ENCODE data around the gene S100A13. TPM values are rescaled to one million over a fixed set of nuclear protein-coding genes. Genes with fewer than 3 reads are reported as not detected.

Gene S100A13
- total RNA-seq, 2 experiments from 2014 or later = 4.8 to 10.3 TPM

DNA sequence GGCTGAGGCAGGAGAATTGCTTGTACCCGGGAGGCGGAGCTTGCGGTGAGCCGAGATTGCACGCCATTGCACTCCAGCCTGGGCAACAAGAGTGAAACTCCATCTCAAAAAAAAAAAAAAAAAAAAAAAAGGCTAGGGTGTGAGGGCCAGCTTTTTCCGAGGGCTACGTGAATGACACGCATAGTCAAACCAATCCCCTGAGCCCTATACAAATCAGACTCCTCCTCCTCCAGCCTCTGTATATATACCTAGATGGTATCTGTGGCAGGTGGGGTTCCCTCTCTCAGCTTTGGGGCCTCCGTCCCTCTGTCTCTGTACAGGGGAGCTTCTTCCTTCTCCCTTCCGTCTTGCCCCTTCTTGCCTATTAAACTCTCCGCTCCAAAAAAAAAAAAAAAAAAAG lies 21.1 kb downstream of the S100A13 start:
- ChIA-PET CTCF (ENCODE audit: unreplicated experiment) (no interaction called here), POLR2A (interaction anchor here (0.8 to 1.0 kb wide), 2 partner anchors 19 to 27 kb away, joined by 5 read pairs; no protein-coding TSS in a partner anchor)
- Histone ChIP-seq H3K36me3 (ENCODE audit: insufficient read depth, low read length) (no peaks in the 10 kb centered on the region), H3K4me1 (ENCODE audit: insufficient read depth, low read length, poor library complexity, severe bottlenecking) (no peaks in the 10 kb centered on the region), H2AFZ (ENCODE audit: low read length) (no peak overlapping the region), H3K9me3 (ENCODE audit: low read length) (no peaks in the 10 kb centered on the region), H3K27ac (ENCODE audit: low read depth, low read length, poor library complexity, severe bottlenecking) (no peak overlapping the region), H3K4me3 (ENCODE audit: low read depth, low read length, poor library complexity, severe bottlenecking) (no peak overlapping the region), H3K79me2 (ENCODE audit: insufficient read depth, low read depth, low read length) (no peaks in the 10 kb centered on the region), H4K20me1 (ENCODE audit: insufficient read depth, low read length) (no peaks in the 10 kb centered on the region), H3K9me2 (ENCODE audit: insufficient read depth, low read length) (no peaks in the 10 kb centered on the region), H3K4me2 (ENCODE audit: low read length) (no peak overlapping the region)
- intact Hi-C loops (cut with micrococcal nuclease; ENCODE audit: unreplicated experiment) = no loop called here
- no peak for TF ChIP-seq EZH2phosphoT487 (IDR thresholded peaks at IDR 0.05; ENCODE audit: borderline replicate concordance, low read depth, low read length)
- TF ChIP-seq, protein P1, sequence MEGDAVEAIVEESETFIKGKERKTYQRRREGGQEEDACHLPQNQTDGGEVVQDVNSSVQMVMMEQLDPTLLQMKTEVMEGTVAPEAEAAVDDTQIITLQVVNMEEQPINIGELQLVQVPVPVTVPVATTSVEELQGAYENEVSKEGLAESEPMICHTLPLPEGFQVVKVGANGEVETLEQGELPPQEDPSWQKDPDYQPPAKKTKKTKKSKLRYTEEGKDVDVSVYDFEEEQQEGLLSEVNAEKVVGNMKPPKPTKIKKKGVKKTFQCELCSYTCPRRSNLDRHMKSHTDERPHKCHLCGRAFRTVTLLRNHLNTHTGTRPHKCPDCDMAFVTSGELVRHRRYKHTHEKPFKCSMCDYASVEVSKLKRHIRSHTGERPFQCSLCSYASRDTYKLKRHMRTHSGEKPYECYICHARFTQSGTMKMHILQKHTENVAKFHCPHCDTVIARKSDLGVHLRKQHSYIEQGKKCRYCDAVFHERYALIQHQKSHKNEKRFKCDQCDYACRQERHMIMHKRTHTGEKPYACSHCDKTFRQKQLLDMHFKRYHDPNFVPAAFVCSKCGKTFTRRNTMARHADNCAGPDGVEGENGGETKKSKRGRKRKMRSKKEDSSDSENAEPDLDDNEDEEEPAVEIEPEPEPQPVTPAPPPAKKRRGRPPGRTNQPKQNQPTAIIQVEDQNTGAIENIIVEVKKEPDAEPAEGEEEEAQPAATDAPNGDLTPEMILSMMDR (conservative IDR thresholded peaks at IDR 0.05; ENCODE audit: low read length) = no peak
- BruUV-seq (replicated peaks) = no TSS peak
- DNase-seq (ENCODE audit: low spot score) = no peak

DNA sequence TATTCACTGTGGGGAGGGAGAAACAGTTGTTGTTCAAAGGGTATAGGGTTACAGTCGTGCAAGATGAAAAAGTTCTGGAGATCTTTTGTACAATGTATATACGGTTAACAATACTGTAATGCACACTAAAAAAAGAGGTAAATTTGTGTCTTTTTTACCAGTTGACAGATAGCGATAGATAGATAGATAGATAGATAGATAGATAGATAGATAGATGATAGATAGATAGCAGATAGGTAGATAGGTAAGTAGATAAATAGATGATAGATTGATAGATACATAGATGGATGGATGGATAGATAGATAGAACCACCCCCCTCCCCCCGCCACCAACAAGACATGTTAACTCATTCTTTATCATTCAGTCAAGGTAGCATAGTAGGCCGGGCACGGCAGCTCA lies 24.6 kb downstream of the S100A13 start:
- Histone ChIP-seq H3K4me2 (ENCODE audit: low read length) (no peak overlapping the region), H3K4me3 (ENCODE audit: low read depth, low read length, poor library complexity, severe bottlenecking) (no peak overlapping the region), H4K20me1 (ENCODE audit: insufficient read depth, low read length) (no peaks in the 10 kb centered on the region), H3K36me3 (ENCODE audit: insufficient read depth, low read length) (no peaks in the 10 kb centered on the region), H3K79me2 (ENCODE audit: insufficient read depth, low read depth, low read length) (no peaks in the 10 kb centered on the region), H3K9me3 (ENCODE audit: low read length) (no peaks in the 10 kb centered on the region), H3K9me2 (ENCODE audit: insufficient read depth, low read length) (no peaks in the 10 kb centered on the region), H3K4me1 (ENCODE audit: insufficient read depth, low read length, poor library complexity, severe bottlenecking) (peaks cover 22% of the 10 kb centered on the region), H2AFZ (ENCODE audit: low read length) (no peak overlapping the region), H3K27ac (ENCODE audit: low read depth, low read length, poor library complexity, severe bottlenecking) (no peak overlapping the region)
- ChIA-PET CTCF (ENCODE audit: unreplicated experiment) (no interaction called here), POLR2A (no interaction called here)
- no peak for DNase-seq (ENCODE audit: low spot score)
- intact Hi-C loops (cut with micrococcal nuclease; ENCODE audit: unreplicated experiment) = no loop called here
- BruUV-seq (replicated peaks) = no TSS peak
- TF ChIP-seq EZH2phosphoT487 (IDR thresholded peaks at IDR 0.05; ENCODE audit: borderline replicate concordance, low read depth, low read length) = no peak
- TF ChIP-seq, protein P1 (conservative IDR thresholded peaks at IDR 0.05; ENCODE audit: low read length) = no peak

DNA sequence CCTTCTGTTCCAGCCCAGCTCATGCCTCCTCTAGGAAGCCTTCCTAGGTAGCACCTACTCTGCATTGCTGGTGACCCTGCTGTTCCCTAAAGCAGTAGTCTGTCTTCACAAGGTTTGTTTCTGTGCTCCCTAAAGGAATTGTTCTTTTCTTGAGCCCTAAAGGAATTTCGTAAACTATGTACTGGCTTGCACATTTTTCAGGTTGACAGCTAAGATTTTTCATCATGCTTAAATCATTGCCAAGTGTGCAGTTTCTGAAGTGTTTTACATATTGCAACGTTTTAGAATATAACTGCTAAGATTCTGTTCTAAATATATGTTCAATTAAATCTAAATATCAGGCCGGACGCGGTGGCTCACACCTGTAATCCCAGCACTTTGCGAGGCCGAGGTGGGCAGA lies 27.5 kb downstream of the S100A13 start:
- H3K79me2 ChIP-seq (ENCODE audit: insufficient read depth, low read depth, low read length) = no peaks in the 10 kb centered on the region
- no peak overlapping the region for H3K4me2 ChIP-seq (ENCODE audit: low read length)
- H2AFZ ChIP-seq (ENCODE audit: low read length) = peak overlapping the region; percentile 29; the same call in 1 of the 2 replicates
- H3K9me3 ChIP-seq (ENCODE audit: low read length) = no peaks in the 10 kb centered on the region
- peaks cover 29% of the 10 kb centered on the region for H3K4me1 ChIP-seq (ENCODE audit: insufficient read depth, low read length, poor library complexity, severe bottlenecking)
- no peaks in the 10 kb centered on the region for H3K36me3 ChIP-seq (ENCODE audit: insufficient read depth, low read length)
- POLR2A ChIA-PET = interaction anchor here (0.6 to 1.2 kb wide), 3 partner anchors 21 to 33 kb away, joined by 3 to 4 read pairs (median 3); no protein-coding TSS in a partner anchor
- H4K20me1 ChIP-seq (ENCODE audit: insufficient read depth, low read length) = no peaks in the 10 kb centered on the region
- H3K4me3 ChIP-seq (ENCODE audit: low read depth, low read length, poor library complexity, severe bottlenecking) = no peak overlapping the region
- BruUV-seq (replicated peaks) = no TSS peak
- TF ChIP-seq EZH2phosphoT487 (IDR thresholded peaks at IDR 0.05; ENCODE audit: borderline replicate concordance, low read depth, low read length) = no peak
- TF ChIP-seq, protein P1 (conservative IDR thresholded peaks at IDR 0.05; ENCODE audit: low read length) = no peak
- DNase-seq (ENCODE audit: low spot score) = no peak
- intact Hi-C loops (cut with micrococcal nuclease; ENCODE audit: unreplicated experiment) = loop anchor here (2.0 kb wide), 2 partner anchors 35 to 59 kb away; partner anchors contain the start of genes CHTOP and SNAPIN
- peak overlapping the region; percentile 92 for H3K27ac ChIP-seq (ENCODE audit: low read depth, low read length, poor library complexity, severe bottlenecking)
- H3K9me2 ChIP-seq (ENCODE audit: insufficient read depth, low read length) = no peaks in the 10 kb centered on the region
- CTCF ChIA-PET (ENCODE audit: unreplicated experiment) = no interaction called here

All from OCI-LY7 (cell line).